GM18511 (cell line): ENCODE measurements around the gene PAFAH1B2.

Source experiments
- ATAC-seq: cut with Tn5 transposase; IDR thresholded peaks from one replicate; pipeline ENCODE4 v1.9.1; 2021; ENCODE audit warnings: mild to moderate bottlenecking, moderate library complexity; ENCODE audit not compliant: unreplicated experiment

The PAFAH1B2 gene

DNA sequence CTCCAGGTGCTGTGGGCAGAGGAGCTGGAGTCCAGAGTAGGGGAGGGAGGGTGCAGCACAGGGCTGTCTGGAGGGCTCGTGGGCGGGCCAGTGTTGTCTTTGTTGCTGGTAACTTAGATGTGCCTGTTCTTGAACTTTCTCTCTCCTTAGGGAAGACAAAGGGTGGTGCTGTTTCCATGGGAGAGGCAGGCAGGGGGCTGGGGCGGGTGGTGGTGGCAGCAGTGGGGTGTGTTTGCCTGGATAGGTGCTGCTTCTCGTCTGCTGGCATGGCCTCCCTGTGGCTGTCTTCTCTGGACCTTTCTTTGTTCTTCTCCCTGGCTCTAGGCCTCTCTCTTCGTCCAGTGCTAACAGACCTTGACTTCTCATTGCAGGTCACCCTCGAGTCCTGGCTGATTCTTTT, 42.9 kb downstream of the PAFAH1B2 start:
- no peak for ATAC-seq

DNA sequence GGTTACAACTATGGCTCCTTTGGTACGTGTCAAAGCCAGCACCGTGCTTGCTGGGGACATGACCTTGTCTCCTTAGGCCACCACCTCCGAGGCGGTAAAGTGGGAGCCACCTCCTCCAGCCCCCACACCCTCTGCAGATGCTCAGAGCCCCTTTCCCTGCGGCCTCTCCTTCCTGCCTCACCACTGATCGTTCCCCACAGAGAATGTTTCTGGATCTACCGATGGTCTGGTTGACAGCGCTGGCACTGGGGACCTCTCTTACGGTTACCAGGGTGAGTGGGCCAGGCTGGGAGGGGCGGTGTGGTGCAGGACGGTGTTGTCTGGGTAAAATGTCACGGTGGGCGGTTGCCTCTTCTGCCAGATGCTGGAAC, 43.3 kb downstream of the PAFAH1B2 start:
- ATAC-seq, result no peak

DNA sequence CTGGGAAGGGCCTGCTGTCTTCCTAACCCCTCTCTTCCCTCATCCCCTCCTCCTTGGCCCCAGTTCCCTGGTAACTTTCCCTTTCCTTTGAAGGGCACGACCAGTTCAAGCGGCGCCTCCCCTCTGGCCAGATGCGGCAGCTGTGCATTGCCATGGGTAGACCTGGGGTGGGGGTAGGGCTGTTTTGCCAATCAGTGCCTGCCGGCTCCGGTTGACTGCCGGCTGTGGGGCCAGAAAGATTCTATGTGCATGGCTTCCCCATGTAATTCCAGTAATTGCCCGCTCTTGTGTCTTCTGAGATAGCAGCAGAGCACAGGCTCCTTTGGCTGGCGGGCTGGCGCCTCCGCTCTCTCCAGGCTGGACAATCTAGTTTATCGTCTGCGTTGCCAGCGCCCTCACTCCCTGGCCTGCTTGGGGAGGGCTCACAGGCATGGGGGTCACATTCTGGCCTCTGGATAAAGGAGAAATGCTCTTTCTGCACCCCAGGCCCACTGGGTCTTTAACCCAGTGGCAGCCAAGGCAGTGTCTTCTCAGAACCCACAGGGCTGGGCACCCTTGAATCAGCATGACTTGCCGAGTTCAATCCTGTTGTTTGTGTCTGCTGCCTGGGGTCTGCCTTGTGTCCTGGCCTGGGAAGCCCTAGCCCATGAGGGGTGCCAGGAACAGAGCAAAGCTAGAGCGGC, 43.9 kb downstream of the PAFAH1B2 start:
- no peak for ATAC-seq

DNA sequence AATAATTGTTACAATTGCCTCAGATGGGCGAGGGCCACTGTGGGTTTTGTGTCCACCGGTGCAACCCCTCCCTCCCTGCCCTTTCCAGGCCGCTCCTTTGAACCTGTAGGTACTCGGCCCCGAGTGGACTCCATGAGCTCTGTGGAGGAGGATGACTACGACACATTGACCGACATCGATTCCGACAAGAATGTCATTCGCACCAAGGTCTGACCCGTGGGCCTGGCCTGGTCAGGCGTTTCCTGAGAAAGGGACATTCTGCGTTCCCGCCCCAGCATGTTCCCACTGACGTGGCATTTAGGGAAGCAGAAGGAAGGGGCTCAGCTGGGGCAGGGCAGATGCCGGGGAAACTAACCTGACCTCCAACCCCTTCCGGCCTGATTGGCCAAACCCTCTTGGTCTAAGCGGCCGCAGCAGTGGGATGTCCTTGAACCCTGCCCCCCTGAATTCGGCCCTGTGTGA, 44.6 kb downstream of the PAFAH1B2 start:
- no peak for ATAC-seq

DNA sequence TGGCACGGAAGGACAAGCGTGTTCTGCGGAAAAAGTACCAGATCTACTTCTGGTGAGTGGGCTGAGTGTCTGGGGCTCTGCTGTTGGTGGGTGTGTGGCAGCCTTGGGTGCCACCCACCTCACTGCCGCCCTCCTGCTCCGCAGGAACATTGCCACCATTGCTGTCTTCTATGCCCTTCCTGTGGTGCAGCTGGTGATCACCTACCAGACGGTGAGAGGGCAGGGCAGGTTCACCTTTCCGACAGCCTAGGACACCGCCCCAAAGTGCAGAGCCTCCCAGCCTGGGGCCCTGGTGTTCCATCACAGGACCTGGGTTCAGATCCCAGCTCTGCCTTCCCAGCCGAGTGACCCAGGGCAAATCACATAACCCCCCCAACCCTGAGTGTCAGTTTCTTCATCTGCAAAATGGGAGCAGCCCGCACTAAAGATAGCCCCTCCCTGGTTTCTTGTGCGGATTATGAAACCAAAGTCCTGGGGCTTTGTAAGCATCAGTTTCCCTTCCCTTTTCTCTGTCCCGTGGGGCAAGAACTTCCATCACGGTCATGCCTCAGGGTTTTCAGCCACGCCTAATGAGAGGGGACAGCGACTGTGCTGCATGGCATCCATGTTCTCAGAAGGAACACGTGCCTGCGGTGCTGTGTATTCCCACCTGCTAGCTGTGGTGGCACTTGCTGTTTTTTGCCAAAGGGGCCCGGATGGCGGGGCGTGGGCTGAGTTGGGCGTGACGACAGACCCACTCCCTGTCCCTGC, 45.3 kb downstream of the PAFAH1B2 start:
- ATAC-seq, result peak; percentile 61

DNA sequence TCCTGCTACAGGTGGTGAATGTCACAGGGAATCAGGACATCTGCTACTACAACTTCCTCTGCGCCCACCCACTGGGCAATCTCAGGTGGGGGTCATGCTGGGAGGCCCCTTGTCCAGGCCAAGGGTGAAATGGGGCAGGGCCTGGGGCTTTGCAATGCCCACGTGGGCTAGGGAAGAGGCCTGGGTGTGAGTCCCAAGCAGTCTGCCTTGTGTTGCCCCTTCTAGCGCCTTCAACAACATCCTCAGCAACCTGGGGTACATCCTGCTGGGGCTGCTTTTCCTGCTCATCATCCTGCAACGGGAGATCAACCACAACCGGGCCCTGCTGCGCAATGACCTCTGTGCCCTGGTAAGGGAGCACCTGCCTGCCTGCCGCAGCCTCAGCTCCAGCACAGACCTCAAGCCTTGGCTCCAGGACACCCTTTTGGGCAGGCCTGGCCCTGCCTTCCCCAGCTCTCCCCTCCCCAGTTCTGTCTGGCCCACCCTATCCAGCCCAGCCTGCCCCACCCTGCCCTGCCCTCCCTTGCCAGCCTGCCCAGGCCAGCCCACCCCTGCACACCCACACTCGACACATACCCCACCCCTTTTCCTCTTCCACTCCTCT, 46.0 kb downstream of the PAFAH1B2 start:
- peak; percentile 29 for ATAC-seq

DNA sequence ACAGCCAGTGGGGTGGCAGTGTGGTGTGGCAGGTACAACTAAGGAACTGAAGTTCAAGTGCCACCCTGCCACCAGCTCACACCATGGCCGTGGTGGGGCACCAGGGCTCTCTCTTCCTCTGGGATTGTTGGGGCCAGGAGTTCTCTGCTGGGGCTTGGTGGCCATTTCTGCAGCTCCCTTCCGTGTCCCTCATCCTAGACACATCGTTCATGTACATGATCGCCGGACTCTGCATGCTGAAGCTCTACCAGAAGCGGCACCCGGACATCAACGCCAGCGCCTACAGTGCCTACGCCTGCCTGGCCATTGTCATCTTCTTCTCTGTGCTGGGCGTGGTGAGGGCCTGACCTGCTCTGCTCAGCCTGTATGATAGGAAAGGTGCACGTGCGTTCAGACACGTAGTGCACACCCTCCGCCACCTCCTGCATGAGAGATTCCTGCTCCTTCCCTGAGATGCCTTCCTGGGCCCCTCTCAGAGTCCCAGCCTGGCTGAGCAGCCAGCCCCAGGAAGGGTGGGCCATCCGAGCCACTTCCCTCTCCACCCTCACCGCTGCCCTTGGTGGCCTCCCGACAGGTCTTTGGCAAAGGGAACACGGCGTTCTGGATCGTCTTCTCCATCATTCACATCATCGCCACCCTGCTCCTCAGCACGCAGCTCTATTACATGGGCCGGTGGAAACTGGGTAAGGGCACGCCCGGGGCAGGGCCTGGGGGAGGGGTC, 47.8 kb downstream of the PAFAH1B2 start:
- no peak for ATAC-seq

DNA sequence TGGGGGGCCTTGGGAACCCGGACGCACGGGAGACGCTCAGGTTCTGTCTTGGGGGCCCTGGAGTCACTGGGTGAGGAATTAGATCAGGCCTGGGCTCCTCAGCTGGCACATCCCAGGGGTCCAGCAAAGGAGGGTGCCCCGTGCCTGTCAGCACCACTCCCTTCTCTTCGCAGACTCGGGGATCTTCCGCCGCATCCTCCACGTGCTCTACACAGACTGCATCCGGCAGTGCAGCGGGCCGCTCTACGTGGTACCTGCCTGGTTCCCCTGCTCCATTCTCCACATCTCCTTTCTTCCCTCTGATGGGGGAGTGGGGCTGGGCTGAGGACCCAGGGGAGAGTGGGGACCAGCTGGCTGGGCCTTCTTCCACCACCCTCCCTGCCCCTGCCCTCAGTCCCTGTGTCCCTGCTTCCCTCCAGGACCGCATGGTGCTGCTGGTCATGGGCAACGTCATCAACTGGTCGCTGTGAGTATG, 48.4 kb downstream of the PAFAH1B2 start:
- ATAC-seq, result no peak

DNA sequence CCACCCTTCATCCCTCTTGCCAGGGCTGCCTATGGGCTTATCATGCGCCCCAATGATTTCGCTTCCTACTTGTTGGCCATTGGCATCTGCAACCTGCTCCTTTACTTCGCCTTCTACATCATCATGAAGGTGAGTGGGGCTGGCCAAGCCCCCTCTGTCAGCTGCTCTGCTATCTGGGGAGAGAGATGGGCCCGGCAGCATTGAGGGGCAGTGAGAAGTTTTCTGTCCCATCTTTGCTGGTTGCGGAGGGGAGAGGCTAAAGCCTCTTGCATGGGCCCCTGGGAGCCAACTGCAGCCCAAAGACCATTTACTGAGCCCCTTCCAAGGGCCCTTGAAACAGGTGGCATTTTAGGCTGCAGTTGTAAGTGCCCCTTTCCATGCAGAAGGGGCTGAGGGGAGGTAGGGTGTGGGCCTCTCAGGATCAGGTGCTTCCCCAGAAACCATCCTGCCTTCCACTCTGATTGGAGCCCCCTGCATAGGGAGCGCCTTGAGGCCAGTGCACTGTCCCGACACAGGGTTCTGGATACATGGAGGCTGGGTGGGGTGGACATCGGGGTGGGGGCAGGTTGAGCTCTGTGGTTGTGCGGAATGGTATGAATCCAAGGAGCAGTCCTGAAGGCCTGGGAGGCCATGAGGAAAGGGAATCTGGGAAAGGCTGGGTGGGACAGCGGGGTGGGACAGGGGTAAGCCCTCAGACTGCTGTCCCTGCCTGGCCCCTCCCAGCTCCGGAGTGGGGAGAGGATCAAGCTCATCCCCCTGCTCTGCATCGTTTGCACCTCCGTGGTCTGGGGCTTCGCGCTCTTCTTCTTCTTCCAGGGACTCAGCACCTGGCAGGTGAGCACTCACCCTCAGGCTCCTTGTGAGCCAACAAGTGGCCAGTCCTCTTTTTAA, 49.3 kb downstream of the PAFAH1B2 start:
- no peak for ATAC-seq

DNA sequence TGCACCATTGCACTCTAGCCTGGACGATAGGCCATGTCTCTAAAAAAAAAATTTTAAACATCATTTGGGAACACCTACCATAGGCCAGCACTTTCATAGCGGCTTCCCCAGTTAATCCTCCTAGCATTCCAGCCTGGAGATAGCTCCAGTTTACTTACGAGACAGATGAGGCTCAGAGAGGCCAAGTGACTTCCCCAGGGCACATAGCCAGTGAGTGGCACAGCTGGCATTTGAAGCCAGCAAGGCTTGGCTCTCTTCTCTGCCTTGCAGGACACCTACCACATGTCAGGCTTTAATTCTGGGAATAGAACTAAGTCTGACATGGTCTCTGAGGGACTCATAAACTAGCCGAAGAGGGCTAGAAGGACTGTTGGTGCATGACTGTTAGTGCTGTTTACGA, 50.2 kb downstream of the PAFAH1B2 start:
- no peak for ATAC-seq

DNA sequence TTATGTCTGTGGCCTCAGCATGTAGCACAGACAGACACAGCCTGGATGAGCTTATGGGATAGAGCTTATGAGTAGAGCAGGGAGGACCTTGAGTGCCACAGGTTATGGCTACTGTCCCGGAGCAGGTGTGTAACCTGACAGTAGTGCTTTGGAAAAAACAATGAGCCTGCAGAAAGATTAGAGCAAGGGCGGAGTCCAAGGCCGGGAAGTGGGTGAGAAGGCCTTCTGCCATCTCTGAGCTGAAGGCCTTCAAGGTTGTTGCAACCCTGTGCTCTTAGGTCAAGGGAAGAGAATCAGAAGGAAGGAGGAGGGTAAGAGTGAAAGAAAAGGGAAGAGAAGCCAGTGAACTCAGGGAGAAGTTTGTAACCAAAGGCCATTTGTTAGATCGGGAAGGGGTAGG, 51.2 kb downstream of the PAFAH1B2 start:
- no peak for ATAC-seq

DNA sequence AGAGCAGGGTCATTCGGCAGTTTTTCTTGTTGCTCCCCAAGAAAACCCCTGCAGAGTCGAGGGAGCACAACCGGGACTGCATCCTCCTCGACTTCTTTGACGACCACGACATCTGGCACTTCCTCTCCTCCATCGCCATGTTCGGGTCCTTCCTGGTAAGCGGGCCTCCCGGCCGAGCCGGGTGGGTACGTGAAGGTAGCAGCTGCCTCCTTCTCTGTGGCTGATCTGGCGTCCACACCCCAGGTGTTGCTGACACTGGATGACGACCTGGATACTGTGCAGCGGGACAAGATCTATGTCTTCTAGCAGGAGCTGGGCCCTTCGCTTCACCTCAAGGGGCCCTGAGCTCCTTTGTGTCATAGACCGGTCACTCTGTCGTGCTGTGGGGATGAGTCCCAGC, 51.7 kb downstream of the PAFAH1B2 start:
- ATAC-seq, result no peak

DNA sequence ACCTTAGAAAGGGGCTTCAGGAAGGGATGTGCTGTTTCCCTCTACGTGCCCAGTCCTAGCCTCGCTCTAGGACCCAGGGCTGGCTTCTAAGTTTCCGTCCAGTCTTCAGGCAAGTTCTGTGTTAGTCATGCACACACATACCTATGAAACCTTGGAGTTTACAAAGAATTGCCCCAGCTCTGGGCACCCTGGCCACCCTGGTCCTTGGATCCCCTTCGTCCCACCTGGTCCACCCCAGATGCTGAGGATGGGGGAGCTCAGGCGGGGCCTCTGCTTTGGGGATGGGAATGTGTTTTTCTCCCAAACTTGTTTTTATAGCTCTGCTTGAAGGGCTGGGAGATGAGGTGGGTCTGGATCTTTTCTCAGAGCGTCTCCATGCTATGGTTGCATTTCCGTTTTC, 52.9 kb downstream of the PAFAH1B2 start:
- ATAC-seq, result no peak

DNA sequence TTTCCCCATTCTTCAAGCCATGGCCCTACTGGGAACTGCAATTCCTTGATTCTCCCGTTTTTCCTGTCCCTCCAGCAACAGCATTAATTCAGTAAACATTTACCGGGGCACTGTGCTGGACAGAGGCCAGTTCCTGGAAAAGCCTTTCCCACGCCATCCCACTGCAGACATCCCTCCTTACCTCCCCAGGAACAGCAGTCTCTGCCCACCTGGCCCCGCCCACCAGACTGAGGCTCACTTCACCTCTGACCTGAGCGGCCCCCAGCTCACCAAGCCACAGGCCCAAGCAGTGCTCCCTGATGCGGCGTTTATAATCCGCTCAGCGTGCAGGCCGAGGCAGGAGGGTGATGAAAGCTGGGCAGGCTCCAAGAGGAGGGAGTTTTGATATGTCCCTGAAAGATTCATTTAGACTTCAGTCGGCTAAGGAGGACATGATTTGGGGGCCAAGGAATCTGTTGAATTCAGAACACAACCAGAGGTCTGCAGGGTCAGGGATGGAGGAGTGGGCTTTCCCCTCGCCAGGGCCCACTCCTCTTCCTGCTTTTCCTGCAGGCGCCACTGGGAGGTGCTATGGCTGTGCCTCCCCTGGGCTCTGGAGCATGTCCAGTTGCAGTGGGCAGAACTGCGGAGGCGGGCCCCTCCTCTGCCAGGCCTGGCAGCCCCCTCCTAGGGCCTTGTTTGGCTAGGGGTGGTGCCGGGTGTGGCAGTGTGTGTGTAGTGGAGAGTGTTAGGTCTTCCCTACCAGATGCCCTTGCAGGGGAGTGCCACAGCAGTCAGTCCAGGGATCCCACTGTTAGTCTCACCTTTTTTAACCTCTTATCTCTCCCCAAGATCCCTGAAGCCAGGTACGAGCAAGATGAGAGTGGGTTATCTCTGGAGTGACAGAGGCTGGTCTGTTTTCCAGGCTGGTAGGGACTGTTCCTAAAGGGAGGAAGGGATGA, 53.7 kb downstream of the PAFAH1B2 start:
- ATAC-seq, result no peak

DNA sequence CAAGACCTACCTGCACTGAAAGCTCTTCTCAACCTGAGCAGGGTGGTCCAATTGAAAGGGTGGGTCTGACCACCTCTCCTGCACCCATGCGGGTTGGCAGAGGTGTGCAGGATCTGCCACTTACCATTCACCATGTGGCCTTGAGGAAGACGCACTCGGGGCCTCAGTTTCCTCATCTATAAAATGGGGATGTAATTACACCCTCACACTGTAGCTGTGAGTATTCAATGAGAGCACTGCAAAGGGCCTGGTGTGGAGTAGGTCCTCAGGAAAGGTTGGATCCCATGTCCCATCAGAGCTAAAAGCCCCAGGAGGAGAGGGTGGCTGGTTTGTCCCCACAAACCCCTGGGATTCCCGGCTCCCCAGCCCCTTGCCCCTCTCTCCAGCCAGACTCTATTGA, 54.5 kb downstream of the PAFAH1B2 start:
- ATAC-seq, result no peak

DNA sequence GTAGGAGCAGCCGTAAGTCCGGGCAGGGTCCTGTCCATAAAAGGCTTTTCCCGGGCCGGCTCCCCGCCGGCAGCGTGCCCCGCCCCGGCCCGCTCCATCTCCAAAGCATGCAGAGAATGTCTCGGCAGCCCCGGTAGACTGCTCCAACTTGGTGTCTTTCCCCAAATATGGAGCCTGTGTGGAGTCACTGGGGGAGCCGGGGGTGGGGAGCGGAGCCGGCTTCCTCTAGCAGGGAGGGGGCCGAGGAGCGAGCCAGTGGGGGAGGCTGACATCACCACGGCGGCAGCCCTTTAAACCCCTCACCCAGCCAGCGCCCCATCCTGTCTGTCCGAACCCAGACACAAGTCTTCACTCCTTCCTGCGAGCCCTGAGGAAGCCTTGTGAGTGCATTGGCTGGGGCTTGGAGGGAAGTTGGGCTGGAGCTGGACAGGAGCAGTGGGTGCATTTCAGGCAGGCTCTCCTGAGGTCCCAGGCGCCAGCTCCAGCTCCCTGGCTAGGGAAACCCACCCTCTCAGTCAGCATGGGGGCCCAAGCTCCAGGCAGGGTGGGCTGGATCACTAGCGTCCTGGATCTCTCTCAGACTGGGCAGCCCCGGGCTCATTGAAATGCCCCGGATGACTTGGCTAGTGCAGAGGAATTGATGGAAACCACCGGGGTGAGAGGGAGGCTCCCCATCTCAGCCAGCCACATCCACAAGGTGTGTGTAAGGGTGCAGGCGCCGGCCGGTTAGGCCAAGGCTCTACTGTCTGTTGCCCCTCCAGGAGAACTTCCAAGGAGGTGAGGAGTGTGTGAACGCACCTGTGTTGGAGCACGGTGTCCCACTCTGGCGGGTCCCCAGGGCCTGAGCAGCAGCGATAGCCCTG, 55.2 kb downstream of the PAFAH1B2 start, which contains the start of gene TAGLN:
Gene TAGLN, plus strand, starts transcription at position 318 of the 863 bp plus-strand sequence. CDS start 3,644 bp downstream, outside the sequence.
- ATAC-seq, result no peak

DNA sequence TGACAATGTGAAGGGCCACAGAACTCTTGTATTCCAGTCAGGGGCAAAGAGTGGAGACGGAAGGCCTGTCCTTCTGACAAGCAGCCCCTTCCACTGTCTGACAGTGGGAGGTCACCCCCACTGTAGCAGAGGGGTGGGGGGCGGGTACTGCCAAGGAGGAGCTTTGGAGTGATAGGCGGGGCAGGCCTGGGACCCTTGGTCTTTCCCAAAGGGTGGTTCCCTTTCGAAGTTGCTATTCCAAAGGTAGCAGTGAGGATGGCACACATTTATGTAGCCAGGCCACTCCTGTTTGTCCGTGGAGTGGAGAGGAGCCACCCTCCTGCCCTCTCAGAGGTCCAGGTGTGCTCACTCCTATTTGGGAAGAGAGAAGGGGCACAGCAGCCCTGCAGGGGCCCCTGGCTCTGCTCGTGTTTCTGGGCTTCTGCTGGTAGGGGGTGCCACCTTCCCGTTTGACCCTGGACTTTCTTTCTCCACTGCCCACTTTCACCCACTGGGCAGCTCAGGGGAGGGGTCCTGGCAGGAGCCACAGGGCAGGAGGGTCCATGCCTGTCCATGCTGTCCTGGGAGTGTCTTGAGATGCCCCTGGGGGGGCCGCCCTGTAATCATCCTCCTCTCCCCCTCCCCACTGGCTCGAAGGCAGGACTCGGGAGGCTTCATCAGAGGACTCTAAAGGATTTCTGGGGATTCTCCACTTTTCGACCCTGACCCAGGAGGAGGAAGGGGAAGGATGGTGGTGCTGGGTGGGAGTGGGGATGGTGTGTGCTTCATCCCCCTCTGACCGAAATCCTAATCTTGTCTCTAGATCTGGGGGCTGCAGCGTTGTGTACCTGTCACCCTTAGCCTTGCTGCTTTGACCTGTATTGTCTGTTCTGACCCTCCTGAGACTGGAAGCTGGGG, 56.1 kb downstream of the PAFAH1B2 start:
- ATAC-seq, result no peak
